AG04450 (cell line): ENCODE measurements around the gene CHTF18. TPM values are rescaled to one million over a fixed set of nuclear protein-coding genes. Genes with fewer than 3 reads are reported as not detected.
A peak's percentile ranks its signal among the peaks of the same experiment; 100 is the strongest.
"Not testable (repeated sequence)": the region's sequence is repeated elsewhere in the genome, so short reads cannot be mapped to it uniquely, and the experiment has no call there.

Experiments used
- CTCF ChIA-PET: fragments of 300-600, 350-600 bp; formaldehyde crosslinking; extraction: SDS; loops from one replicate; lab custom pipeline; 2022; ENCODE audit warnings: antibody characterized with exemption, inconsistent platforms; lab: Charles Lee
- POLR2A ChIA-PET: fragments of 350-600 bp; formaldehyde crosslinking; extraction: SDS; loops from one replicate; lab custom pipeline; 2021; ENCODE audit warnings: antibody characterized with exemption, inconsistent platforms; lab: Yijun Ruan, JAX
- DNase-seq: peaks from one replicate; pipeline ENCODE4 v3.0.0-alpha.2; 2011; ENCODE audit warnings: low read depth, low spot score
- H3K27ac ChIP-seq: one replicate; pipeline ENCODE4 v1.5.1; 2012; ENCODE audit warnings: low read depth, low read length, control low read depth
- H3K27me3 ChIP-seq: one replicate; pipeline ENCODE4 v1.6.0; 2012; ENCODE audit warnings: low read length; ENCODE audit not compliant: control insufficient read depth, insufficient read depth
- H3K4me3 ChIP-seq: 2 replicates; pipeline ENCODE4 v1.5.1; 2011; ENCODE audit warnings: mild to moderate bottlenecking, low read depth, low read length, control low read depth
- H3K9me3 ChIP-seq: 2 replicates; pipeline ENCODE4 v1.5.1; 2012; ENCODE audit warnings: low read length; ENCODE audit not compliant: control insufficient read depth, insufficient read depth
- CTCF ChIP-seq: IDR thresholded peaks from 2 replicates; pipeline ENCODE4 v1.5.1; 2011; ENCODE audit warnings: low read depth, low read length, control low read depth, inconsistent platforms
- polyA plus RNA-seq: library from polyadenylated mRNA; depleted of rRNA; stranded (reverse); fragments of >200 nt; gene quantifications from 2 replicates; pipeline ENCODE4 v1.2.3, GENCODE V29; 2011

CHTF18 gene
- polyA plus RNA-seq, 1 experiment, result 1.1 TPM

GRCh38 chr16:741986-742629 lies 46.3 kb upstream of the CHTF18 start:
- H3K27ac ChIP-seq, result no peak overlapping the region
- no peak for DNase-seq
- no peaks in the 10 kb centered on the region; the same call in 1 of the 2 replicates for H3K9me3 ChIP-seq
- H3K27me3 ChIP-seq, result no peaks in the 10 kb centered on the region
- ChIA-PET CTCF (interaction anchor here (0.7 to 1.7 kb wide), 6 partner anchors 8 to 210 kb away, joined by 3 to 4 read pairs (median 3); no protein-coding TSS in a partner anchor), POLR2A (interaction anchor here (0.9 kb wide), 1 partner anchor 22 kb away, joined by 3 read pairs; no protein-coding TSS in a partner anchor)
- no peak for TF ChIP-seq CTCF
- no peak overlapping the region for H3K4me3 ChIP-seq

- POLR2A ChIA-PET, result interaction anchor here (0.9 kb wide), 1 partner anchor 23 kb away, joined by 3 read pairs; no protein-coding TSS in a partner anchor
- CTCF ChIA-PET, result interaction anchor here (1.7 kb wide), 1 partner anchor 8 kb away, joined by 3 read pairs; no protein-coding TSS in a partner anchor
- not testable (repeated sequence) for DNase-seq, H3K27ac ChIP-seq, H3K4me3 ChIP-seq, H3K27me3 ChIP-seq, H3K9me3 ChIP-seq
Observed at GRCh38 chr16:742894-743293, 45.5 kb upstream of the CHTF18 start.

GRCh38 chr16:743794-744500 lies 44.5 kb upstream of the CHTF18 start:
- Histone ChIP-seq H3K27me3 (no peaks in the 10 kb centered on the region), H3K4me3 (no peak overlapping the region), H3K9me3 (no peaks in the 10 kb centered on the region; the same call in 1 of the 2 replicates), H3K27ac (no peak overlapping the region)
- ChIA-PET CTCF (no interaction called here), POLR2A (no interaction called here)
- TF ChIP-seq CTCF, result 0 out of 2 replicates have a peak, but pooled peaks have one; percentile 11
- no peak for DNase-seq

- ChIA-PET CTCF (no interaction called here), POLR2A (interaction anchor here (1.2 kb wide), 1 partner anchor 33 kb away, joined by 4 read pairs; no protein-coding TSS in a partner anchor)
- peak; percentile 32 for TF ChIP-seq CTCF
- Histone ChIP-seq H3K9me3 (no peaks in the 10 kb centered on the region; the same call in 1 of the 2 replicates), H3K27me3 (peaks cover under 1% of the 10 kb centered on the region), H3K4me3 (no peak overlapping the region), H3K27ac (no peak overlapping the region)
- no peak for DNase-seq
Observed at GRCh38 chr16:745739-746138, 42.7 kb upstream of the CHTF18 start.

- ChIA-PET CTCF (interaction anchor here (1.2 kb wide), 1 partner anchor 13 kb away, joined by 3 read pairs; no protein-coding TSS in a partner anchor), POLR2A (no interaction called here)
- TF ChIP-seq CTCF, result no peak
Observed at GRCh38 chr16:746637-747036, 41.8 kb upstream of the CHTF18 start.

More at GRCh38 chr16:746637-747036, 41.8 kb upstream of the CHTF18 start:
- Histone ChIP-seq H3K27ac (no peak overlapping the region), H3K27me3 (peaks cover 3% of the 10 kb centered on the region), H3K9me3 (no peaks in the 10 kb centered on the region; the same call in 1 of the 2 replicates), H3K4me3 (no peak overlapping the region)
- no peak for DNase-seq
